ENCODE results near the gene PTPRT.

PTPRT gene

GRCh38 chr20:42435230-42435629 is 754.5 kb downstream of the PTPRT start:
- peak; percentile 46 for DNase-seq (ENCODE audit: extremely low spot score)
- ChIA-PET POLR2A (no interaction called here), CTCF (no interaction called here)
- TF ChIP-seq, protein P1, sequence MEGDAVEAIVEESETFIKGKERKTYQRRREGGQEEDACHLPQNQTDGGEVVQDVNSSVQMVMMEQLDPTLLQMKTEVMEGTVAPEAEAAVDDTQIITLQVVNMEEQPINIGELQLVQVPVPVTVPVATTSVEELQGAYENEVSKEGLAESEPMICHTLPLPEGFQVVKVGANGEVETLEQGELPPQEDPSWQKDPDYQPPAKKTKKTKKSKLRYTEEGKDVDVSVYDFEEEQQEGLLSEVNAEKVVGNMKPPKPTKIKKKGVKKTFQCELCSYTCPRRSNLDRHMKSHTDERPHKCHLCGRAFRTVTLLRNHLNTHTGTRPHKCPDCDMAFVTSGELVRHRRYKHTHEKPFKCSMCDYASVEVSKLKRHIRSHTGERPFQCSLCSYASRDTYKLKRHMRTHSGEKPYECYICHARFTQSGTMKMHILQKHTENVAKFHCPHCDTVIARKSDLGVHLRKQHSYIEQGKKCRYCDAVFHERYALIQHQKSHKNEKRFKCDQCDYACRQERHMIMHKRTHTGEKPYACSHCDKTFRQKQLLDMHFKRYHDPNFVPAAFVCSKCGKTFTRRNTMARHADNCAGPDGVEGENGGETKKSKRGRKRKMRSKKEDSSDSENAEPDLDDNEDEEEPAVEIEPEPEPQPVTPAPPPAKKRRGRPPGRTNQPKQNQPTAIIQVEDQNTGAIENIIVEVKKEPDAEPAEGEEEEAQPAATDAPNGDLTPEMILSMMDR (IDR thresholded peaks at IDR 0.05; ENCODE audit: control extremely low read depth, extremely low read depth, low read depth, missing control alignments): no peak

DNA sequence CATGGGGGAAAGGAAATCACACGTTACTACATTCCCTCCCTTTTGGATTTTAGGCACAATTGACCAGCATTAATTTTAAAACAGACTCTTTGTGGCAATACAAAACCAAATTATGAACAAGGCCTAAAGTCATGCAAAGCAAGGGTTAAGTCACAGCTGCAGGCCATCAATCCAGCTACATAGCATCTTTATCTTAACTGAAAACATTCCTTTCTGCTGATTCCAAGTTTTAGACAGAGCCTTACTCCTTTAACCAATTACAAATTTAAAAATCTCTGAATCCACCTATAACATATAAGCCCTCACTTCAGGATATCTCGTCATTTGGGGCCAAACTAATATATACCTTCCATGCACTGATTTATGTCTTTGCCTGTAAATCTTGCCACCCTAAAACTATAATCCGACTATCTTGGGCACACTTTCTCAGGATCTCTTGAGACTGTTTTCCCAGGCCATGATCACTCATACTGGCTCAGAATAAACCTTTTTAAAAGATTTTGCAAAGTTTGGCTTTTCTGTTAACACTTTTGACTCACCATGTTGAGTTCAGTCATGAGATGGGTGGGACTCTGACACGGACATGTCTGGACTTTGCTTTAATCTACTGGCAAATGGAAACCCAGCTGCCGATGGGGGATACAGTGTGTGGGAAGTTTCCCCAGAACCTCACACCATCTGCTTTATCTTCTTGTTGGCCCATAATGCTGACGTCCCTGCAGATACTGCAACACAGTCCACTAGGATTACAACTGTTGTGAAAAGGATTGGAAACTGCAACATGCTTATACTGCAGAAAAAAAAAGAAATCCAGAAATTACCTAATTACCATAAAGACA is 757.0 kb downstream of the PTPRT start:
- ChIA-PET CTCF (interaction anchor here (1.5 kb wide), 1 partner anchor 8 kb away, joined by 4 read pairs; no protein-coding TSS in a partner anchor), POLR2A (no interaction called here)
- TF ChIP-seq, protein P1 (IDR thresholded peaks at IDR 0.05; ENCODE audit: control extremely low read depth, extremely low read depth, low read depth, missing control alignments): no peak
- DNase-seq (ENCODE audit: extremely low spot score): no peak

- POLR2A ChIA-PET: no interaction called here
- TF ChIP-seq, protein P1 (IDR thresholded peaks at IDR 0.05; ENCODE audit: control extremely low read depth, extremely low read depth, low read depth, missing control alignments): no peak
- DNase-seq (ENCODE audit: extremely low spot score): no peak
- CTCF ChIA-PET: no interaction called here
These were observed 759.1 kb downstream of the PTPRT start for GRCh38 chr20:42430598-42430997.

- no peak for DNase-seq (ENCODE audit: extremely low spot score)
- POLR2A ChIA-PET: no interaction called here
- CTCF ChIA-PET: no interaction called here
- TF ChIP-seq, protein P1 (IDR thresholded peaks at IDR 0.05; ENCODE audit: control extremely low read depth, extremely low read depth, low read depth, missing control alignments): no peak
These were observed 759.8 kb downstream of the PTPRT start for GRCh38 chr20:42429761-42430458.

DNA sequence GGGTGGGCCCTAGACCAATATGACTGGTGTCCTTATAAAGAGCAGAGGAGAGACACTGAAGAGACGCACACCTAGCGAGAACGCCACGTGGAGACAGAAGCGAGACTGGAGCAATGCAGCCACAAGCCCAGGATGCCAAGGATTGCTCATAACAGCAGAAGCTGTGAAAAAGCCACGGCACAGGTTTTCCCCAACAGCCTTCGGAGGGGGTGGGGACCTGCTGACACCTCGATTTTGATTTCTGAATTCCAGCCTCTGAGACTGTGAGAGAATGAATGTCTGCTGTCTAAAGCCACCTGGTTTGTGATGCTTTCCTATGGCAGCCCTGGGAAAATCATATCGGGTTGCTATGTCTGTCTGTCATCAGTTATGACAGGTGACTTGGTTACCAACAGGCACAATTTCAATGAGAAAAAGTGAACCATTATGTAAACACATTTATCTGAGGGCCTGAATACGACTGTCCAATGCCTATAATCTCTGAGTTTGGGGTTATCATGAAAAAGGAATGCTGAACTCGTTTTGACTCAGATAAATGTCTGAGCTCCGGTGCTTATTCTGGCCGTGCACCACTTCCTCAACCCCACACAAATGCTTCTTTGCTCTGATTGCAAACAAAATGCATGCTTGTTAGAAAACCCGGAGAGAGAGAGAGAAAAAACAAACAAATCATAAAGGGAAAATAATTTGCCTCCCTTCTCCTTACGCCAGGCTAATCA is 769.7 kb downstream of the PTPRT start:
- ChIA-PET POLR2A (no interaction called here), CTCF (no interaction called here)
- TF ChIP-seq, protein P1 (IDR thresholded peaks at IDR 0.05; ENCODE audit: control extremely low read depth, extremely low read depth, low read depth, missing control alignments): no peak
- DNase-seq (ENCODE audit: extremely low spot score): no peak

DNA sequence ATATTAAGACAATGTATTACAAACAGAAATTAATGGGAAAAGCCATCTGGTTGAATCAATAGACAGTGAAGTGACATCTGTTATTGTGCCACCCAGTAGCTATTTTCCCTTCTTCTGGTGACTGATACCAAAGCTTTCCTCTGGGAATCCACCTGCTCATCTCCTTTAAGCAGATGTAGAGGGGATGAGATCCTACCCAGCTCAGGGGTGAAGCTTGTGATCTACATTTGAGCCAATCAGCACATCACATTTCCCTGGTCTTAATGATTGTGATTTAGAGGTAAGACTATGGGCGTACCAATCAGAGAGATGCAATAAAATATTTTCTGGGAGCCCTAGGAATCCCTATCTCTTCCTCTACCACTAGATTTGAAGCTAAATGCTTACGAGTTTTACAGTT is 782.9 kb downstream of the PTPRT start:
- ChIA-PET CTCF (no interaction called here), POLR2A (no interaction called here)
- TF ChIP-seq, protein P1 (IDR thresholded peaks at IDR 0.05; ENCODE audit: control extremely low read depth, extremely low read depth, low read depth, missing control alignments): no peak
- DNase-seq (ENCODE audit: extremely low spot score): no peak

Measured in GM10248 (cell line).